GM18907 (cell line): ENCODE measurements around the gene AK2.
"Not testable (repeated sequence)": the region's sequence is repeated elsewhere in the genome, so short reads cannot be mapped to it uniquely, and the experiment has no call there.

Source experiments
- ATAC-seq: cut with Tn5 transposase; IDR thresholded peaks from one replicate; pipeline ENCODE4 v1.9.1; 2021; ENCODE audit warnings: mild to moderate bottlenecking, moderate library complexity; ENCODE audit not compliant: unreplicated experiment

Gene AK2

DNA sequence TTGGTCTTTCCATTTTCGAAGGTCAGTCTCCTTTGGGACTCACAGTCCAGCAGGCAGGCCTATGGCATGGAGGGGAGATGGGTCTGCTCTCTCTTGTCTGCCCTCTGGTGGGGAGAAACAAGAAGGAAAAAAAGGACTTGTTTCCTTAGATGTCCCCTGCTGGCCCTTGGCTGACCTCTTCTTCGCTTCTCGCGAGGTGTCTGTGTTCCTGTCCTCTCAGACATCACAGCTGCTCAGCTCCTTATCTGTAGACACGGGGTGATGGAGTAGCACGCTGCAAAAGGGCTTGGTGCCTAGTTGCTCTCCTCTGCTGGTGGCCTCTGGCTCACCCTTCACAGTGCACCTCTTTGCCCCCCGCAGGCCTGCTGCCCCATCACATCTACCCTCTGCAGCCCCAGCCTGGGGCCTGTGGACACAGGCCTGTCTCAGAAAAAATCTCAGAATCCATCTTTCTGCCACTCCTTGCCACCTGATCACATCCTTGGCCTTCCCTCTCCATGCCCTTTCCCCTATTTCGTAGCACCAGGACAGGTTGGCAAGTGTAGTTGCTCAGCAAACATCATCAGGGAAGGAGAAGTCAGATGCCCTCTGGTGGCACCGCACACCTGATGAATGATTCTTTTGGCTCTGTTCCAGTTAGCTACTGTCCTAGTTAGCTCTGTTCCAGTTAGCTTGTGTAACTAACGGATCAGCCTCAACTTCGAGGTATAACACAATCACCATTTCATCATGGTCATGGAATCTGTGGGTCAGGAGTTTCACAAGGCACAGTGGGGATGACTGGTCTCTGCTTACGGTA, 18.7 kb upstream of the AK2 start:
- ATAC-seq: no peak

DNA sequence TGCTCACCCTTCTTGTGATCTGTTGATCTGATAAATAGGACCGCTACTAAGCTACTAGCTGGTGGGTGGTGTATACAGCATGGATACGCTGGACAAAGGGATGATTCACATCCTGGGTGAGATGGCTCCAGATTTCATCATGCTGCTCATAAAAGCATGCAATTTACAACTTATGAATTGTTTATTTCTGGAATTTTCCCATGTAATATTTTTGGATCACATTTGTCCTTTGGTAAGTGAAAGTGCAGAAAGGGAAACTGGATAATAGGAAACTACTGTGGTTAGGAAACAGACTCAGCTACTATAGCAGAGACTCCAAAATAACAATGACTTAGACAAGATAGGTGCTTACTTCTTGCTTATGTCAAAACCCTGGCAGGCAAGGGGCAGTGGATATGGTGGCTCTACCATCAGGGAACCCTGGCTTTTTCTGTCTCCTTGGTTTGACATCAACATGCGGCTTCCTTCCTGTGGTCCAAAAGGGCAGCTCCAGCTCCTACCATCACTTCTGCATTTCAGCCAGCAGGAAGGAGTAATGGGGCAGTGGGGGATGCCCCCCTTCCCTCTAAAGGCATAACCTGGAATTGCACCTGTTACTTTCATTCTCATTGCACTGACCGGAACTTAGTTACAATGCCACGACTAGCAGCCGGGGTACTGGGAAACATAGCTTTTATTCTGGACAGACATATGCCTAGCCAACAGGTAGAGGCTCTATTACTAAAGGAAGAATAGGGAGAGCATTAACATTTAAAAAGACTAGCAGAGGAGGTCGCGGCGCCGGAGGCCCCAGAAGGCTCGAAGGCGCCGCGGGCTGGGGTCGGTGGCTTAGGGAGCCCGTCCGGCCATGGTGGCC, 13.8 kb upstream of the AK2 start:
- no peak for ATAC-seq

DNA sequence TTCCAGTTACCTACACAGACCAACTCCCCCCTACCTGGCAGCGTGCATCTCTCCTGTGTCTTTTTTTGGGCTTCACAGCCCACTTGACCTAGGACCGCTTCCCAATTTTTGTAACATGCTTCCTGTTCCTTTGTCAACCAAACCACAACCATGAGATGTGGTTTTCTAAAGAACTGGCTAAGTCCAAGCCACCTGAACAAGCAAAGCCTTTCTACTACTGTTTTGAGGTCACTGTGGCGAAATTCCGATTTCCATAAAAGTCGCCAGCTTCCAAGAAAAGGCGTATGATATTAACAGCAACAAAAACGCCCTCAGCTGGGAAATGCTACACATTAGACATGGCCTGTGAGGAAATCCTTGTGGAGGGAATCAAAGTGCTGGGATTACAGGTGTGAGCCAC, 12.7 kb upstream of the AK2 start:
- no peak for ATAC-seq

DNA sequence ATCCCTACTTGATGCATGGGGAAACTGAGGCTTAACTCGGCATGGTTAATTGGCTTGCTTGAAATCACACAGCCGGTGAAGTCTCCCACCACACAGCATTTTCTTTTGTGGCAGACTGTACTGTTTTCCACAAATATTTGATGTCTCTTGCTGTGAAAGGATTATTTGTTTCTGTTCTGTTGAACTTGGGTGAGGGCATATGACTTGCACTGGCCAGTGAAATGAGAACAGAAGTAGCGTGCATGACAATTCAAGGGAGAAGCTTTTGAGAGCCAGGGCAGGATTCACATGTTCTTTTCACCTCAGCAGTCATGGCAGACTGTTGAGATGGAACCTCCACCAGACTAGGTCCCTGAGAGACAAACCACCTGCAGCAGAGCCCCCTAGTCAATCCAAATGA, 11.7 kb upstream of the AK2 start:
- no peak for ATAC-seq

DNA sequence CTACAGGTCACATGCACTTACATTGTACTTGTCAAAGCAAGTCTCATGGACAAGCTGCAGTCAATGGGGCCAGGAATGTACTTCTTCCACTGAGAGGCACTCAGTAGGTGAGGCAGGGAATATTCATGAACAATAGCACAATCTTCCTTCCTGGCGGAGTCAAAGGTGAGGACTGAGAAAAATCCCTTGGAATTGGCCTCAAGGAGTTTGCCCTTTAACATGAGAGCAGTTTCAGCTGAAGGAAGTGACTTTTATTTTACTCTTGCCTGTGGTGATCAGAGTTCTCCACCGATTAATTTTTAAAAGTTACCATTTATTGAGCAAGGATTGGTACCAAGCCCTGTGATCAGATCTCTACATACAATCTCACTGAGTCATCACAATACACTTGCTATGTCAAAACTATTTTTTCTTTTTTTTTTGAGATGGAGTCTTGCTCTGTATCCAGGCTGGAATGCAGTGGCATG, 11.2 kb upstream of the AK2 start:
- ATAC-seq: no peak

DNA sequence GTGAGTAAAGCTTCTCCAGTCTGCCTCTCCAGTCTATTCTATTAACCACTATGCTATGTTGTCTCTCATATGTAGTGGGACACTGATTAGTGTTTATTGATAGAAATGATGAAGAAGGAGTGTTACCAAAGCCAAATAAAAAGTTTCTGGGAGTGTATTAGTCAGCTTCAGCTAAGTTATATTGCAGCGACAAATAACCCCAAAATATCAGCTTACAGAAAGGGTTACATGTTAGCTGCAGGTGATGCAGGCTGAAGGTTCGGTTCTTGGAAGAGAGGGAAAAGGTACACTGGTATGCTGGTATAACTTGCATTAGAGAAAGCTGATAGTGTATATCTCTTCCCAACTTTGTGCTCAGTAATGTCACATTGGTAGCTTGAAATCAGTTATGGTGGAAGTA, 10.6 kb upstream of the AK2 start:
- no peak for ATAC-seq

DNA sequence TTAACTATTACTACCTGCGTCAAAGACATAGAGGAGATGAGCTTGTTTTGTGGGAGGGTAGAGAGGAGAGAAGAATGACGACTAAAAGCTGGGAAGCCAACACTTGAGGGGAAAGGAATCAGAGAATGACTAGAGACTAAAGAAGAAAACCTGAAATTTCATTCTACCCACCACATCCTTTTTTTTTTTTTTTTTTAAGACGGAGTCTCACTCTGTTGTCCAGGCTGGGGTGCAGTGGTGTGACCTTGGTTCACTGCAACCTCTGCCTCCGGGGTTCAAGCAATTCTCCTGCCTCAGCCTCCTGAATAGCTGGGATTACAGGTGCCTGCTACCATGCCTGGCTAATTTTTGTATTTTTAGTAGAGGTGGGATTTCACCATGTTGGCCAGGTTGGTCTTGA, 9.6 kb upstream of the AK2 start:
- ATAC-seq: not testable (repeated sequence)

DNA sequence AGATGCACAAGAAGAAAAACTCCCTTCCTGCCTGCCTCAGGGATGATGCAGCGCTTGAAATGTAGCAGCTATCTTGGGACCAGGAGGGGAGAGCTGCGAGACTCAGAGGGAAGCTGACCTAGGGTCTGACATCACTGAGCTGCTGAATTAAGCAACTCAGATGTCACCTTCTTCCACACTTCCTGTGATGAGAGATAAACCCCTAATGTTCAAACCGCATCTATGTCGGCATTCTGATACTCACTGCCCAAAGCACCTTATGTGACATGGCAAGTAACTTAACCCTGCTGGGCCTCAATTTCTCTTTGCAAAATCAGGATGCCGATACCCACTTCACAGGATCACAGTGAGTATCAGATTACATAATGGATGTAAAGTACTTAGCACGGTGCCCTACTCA, 9.1 kb upstream of the AK2 start:
- no peak for ATAC-seq

DNA sequence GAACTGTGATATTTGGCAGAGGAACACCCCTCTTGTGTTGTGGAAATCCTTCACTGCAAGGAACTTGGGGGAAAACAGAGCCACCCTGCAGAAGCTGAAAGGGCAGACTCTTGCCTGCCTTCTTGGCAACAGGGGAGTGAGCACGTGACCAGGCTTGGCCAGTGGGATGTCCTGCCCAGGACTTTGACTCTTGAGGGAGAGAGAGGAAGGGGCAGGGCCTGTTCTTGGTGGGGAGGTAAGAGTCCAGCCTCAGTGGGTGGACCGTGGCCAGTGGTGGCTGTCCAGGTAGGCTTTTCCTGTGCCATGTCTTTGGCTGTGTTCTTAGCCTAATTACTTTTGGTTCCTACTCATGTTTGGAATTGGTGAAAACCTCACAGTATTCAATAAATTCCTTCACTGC, 8.6 kb upstream of the AK2 start:
- ATAC-seq: no peak

DNA sequence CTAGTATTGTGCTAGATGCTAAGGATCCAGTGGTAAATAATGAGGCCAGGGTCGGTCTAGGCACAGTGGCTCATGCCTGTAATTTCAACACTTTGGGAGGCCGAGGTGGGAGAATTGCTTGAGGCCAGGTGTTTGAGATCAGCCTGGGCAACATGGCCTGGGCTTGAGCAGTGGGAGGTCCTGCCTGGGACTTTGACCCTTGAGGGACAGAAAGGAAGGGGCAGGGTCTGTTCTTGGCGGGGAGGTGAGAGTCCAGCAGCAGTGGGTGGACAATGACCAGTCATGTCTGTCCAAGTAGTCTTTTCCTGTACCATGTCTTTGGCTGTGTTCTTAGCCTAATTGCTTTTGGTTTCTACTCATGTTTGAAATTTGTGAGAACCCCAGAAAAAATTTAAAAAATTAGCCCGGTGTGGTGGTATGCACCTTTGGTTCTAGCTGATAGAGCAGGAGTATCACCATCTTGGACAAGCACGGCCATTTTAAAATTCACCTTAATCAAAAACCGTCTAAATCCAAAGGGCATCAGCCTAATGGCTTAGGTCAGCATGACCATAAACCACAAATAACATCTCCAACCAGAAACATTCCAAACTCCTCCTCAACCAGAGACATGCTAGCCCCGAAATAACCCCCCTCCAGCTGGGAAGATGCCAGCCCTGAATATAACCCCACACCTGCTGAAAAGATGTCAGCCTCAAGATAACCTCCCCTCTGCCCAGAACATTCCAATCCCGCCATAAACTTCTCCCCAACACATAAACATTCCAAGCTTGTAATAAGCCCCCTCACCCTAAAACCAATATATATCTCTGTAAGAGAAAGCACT, 6.8 kb upstream of the AK2 start:
- ATAC-seq: no peak

DNA sequence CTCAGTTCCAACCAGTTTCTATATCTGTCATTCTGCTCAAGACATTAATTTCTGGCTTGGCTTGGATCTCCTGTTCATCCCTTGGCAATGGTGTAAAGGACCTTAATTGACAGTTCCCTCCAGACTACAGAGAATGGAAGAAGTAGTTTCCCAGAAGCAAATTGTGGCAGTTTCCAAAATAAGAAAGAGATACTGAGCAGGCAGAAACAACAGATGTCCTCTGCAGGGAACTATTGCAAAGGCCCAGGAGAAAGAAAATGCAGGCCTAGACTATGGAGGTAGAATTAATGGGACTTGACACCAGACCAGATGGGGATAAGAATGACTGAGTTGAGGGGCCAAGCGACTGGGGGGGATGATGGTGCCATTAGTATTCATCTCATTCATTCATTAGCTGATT, 6.1 kb upstream of the AK2 start:
- no peak for ATAC-seq

DNA sequence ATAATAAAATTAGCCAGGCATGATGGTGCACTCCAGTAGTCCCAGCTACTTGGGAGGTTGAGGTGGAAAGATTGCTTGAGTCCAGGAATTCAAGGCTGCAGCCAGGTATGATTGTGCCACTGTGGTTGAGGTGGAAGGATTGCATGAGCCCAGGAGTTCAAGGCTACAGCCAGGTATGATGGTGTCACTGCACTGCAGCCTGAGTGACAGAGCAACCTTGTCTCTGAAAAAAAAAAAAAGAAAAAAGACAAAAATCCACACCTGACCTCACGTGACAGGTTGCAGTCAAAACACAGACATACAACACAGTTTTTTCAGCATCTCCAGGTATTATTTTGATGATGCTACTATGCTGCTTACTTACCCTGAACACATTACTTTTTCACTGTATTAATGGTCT, 4.3 kb upstream of the AK2 start:
- no peak for ATAC-seq

DNA sequence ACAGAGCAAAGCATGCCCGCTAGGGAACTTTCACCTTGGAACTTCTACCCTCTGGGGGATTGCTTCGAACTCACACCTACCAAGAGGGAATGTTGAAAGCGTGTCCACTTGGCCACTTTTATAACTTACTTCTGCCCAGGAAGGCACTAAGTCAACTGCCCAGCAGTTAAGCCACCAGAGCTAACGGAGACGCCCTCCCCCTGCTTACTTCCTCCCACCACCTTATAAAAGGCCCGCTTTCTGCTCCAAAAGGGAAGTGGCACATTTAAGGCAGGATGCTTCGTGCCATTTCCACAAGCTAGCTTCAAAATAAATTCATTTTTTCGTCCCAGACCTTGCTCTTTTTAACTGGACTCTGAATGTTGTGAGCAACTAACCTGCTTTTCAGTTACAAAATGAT, 3.2 kb upstream of the AK2 start:
- ATAC-seq: no peak

DNA sequence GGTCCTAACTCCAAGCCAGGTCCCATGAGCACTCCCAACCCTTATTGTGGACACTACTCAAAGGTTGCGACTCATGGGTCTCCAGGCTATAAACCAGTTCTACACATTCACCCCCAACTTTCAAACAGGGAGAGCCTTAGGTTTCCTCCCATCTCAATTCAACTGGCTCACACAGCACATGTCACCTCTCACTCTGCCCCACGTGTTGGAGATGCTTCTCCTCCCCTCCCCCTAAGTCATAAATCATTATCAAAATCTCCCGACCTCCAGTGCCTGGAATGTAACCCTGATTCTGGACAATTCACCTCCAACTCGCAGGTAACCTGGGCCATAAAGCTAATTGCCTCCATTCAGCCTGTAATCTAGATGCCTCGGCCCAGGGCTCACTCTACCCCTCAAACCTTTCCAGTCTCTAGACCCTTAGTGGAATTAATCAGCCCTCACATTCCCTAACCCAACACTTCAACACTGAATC, 595 bp downstream of the AK2 start:
- no peak for ATAC-seq

DNA sequence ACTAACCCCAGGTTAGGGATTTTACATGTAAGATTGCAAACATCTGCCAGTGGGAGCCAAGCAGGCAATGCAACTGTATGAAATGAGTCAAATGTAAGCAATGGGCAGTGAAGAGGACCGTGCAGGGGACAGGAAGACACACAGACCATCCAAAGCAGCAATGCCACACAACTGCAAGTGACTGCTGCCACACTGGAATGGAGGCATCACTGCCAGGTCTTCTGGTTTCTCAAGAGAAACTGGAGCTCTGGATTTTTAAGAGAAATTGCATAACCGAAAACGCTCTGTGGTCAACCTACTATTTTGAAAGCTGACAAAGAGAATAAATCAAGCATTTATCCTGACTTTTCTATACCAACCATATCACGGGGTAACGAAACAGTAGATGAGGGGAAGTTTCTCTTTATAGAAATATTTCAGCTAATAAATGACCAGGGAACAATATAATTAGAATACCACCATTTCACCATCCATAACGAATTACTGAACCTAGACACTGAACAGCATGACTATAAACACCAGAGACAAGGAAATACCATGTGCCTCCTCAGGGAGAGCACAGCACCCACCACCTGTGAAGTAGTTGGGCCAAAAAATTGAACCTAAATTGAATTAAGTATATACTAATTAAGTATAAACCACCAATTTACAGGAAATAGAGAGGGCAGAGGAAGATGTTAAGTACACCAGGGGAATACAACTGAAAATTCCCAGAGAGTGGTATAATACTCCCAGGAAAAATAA, 4.4 kb downstream of the AK2 start:
- ATAC-seq: no peak

DNA sequence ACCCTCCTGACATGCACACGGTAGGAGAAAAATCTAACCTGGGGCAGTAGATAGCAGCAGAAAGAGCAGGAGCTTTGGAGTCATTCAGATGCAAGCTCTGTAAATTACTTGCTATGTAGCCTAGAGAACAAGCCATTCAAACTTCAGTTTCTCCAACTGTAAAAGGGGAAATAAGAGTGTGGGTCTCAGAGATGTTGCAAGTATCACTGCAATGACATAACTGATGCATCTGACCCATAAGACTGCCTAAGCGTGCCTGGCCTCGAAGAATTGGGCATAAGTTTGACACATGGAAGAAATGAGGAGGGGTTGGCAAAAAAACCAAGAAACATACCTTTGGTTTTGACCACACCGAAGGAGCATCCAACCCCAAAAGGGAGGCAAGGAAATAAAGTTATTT, 5.2 kb downstream of the AK2 start:
- ATAC-seq: no peak

DNA sequence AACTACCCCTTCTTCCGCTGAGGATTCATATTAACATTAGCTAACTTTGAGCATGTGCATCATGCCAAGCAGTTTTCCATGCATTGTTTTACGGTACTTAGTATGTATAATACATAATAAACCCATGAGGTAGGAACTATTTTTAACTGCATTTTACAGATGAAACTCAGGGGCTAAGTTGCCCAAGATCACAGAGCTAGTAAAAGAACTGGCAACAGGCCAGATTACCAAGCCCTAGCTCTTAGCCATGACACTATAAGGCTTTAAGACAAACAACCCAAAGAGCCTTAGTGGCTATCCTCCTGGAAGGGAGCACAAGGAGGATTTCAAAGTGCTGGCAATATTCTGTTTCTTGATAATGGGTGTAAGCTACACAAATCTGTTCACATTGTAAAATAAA, 6.1 kb downstream of the AK2 start:
- no peak for ATAC-seq

DNA sequence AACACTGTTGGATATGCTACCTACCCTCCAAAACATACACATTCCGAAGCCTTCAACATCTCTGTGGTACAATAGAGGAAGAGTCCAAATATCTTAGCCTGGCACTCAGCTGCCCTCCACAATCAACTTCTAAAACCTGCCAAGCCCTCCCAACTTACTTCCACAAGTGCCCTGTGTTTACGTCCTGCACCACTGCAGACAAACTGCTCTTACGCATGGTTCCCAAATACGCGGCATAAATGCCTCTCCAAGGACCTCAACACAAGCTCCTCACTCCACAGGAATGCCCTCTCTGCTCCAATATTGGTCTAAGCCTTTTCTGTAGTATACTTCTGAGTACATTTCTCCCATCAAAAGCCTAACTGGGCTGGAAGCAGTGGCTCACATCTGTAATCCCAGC, 6.8 kb downstream of the AK2 start:
- no peak for ATAC-seq

DNA sequence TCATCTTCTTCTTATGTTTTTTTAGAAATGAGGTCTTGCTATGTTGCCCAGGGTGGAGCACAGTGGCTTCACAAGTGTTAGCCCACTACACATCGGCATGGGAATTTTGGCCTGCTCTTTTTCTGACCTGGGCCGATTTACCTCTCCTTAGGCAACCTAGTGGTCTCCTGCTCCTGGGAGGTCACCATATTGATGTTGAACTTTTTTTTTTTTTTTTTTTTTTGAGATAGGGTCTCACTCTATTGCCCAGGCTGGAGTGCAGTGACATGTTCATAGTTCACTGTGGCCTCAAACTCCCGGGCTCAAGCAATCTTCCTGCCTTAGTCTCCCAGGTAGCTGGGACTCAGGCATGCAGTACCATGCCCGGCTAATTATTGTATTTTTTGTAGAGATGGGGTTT, 7.5 kb downstream of the AK2 start:
- no peak for ATAC-seq

DNA sequence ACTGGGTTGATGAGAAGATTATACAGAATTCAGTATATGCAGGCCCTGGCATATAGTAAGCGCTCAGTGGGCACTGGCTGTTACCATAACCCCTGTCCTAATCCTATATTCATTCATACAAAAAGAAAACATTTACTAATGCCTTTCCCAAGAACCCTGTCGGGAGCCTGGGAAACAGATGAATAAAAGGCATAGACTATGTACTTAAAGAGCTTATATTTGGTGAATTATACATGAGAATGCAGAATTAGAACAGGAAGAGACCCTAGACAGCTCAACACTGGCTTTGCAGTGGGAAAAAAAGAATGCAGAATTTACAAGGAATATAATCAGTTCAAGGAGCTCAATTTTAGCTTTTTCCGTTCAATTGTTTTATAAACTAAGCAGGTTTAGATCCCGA, 10.9 kb downstream of the AK2 start:
- ATAC-seq: no peak

DNA sequence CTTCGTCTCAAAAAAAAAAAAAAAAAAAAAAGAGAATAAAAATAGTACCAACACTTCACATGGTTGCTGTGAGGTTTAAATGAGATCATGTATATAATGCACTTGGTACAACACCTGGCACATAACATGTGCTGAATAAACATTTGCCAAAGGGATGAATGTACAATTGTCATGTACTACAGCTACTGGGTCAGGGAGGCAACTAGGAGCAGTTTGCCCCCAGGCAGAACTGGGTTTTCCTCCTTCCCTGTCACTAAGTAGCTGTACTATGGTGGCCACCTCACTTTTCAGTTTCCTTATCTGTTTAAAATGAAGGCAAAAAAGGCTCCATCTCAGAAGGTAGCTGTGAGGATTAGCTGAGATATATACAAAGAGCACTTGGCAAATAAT, 11.5 kb downstream of the AK2 start:
- ATAC-seq: no peak
